ENCODE data around the gene PLCB1.

GRCh38 chr20:8203366-8203765 lies 71.3 kb downstream of the PLCB1 start:
- TF ChIP-seq, protein P1, sequence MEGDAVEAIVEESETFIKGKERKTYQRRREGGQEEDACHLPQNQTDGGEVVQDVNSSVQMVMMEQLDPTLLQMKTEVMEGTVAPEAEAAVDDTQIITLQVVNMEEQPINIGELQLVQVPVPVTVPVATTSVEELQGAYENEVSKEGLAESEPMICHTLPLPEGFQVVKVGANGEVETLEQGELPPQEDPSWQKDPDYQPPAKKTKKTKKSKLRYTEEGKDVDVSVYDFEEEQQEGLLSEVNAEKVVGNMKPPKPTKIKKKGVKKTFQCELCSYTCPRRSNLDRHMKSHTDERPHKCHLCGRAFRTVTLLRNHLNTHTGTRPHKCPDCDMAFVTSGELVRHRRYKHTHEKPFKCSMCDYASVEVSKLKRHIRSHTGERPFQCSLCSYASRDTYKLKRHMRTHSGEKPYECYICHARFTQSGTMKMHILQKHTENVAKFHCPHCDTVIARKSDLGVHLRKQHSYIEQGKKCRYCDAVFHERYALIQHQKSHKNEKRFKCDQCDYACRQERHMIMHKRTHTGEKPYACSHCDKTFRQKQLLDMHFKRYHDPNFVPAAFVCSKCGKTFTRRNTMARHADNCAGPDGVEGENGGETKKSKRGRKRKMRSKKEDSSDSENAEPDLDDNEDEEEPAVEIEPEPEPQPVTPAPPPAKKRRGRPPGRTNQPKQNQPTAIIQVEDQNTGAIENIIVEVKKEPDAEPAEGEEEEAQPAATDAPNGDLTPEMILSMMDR (conservative IDR thresholded peaks at IDR 0.05) = no peak
- TF ChIP-seq EZH2 (IDR thresholded peaks at IDR 0.05; ENCODE audit: low read depth) = no peak

Measured in PC-9 (cell line).